Measurements from ENCODE around the gene HNF4A.

HNF4A gene

GRCh38 chr20:44420497-44420896, 65.0 kb downstream of the HNF4A start:
- no peak overlapping the region for H3K9ac ChIP-seq (ENCODE audit: low read length)
- no peak overlapping the region for H3K4me3 ChIP-seq (ENCODE audit: low read depth, low read length, poor library complexity, severe bottlenecking)
- H3F3A ChIP-seq (ENCODE audit: insufficient read depth, low read length) = no peaks in the 10 kb centered on the region
- H2AFZ ChIP-seq (ENCODE audit: low read length) = no peak overlapping the region
- H4K20me1 ChIP-seq (ENCODE audit: insufficient read depth, low read length) = no peaks in the 10 kb centered on the region
- H3K4me2 ChIP-seq (ENCODE audit: low read length) = no peak overlapping the region
- no peak for TF ChIP-seq CTCF (IDR thresholded peaks at IDR 0.05; ENCODE audit: low read length)
- no peak for TF ChIP-seq EZH2 (IDR thresholded peaks at IDR 0.05; ENCODE audit: borderline replicate concordance, low read length)
- H3K36me3 ChIP-seq (ENCODE audit: insufficient read depth, low read length) = no peaks in the 10 kb centered on the region
- no peaks in the 10 kb centered on the region for H3K9me2 ChIP-seq (ENCODE audit: low read depth, low read length)
- no peaks in the 10 kb centered on the region for H3K79me2 ChIP-seq (ENCODE audit: insufficient read depth, low read length)
- H3K9me3 ChIP-seq (ENCODE audit: low read length) = no peaks in the 10 kb centered on the region
- no peak overlapping the region for H3K27ac ChIP-seq (ENCODE audit: low read depth, low read length, poor library complexity, severe bottlenecking)
- H3K27me3 ChIP-seq (ENCODE audit: insufficient read depth, low read length) = no peaks in the 10 kb centered on the region
- no peaks in the 10 kb centered on the region for H3K4me1 ChIP-seq (ENCODE audit: insufficient read depth, low read length, severe bottlenecking)

GRCh38 chr20:44422083-44422482, 66.6 kb downstream of the HNF4A start:
- no peaks in the 10 kb centered on the region for H4K20me1 ChIP-seq (ENCODE audit: insufficient read depth, low read length)
- no peaks in the 10 kb centered on the region for H3K9me3 ChIP-seq (ENCODE audit: low read length)
- no peak overlapping the region for H2AFZ ChIP-seq (ENCODE audit: low read length)
- H3K27me3 ChIP-seq (ENCODE audit: insufficient read depth, low read length) = no peaks in the 10 kb centered on the region; the same call in 1 of the 2 replicates
- H3K9me2 ChIP-seq (ENCODE audit: low read depth, low read length) = no peaks in the 10 kb centered on the region
- no peak overlapping the region for H3K27ac ChIP-seq (ENCODE audit: low read depth, low read length, poor library complexity, severe bottlenecking)
- H3K4me2 ChIP-seq (ENCODE audit: low read length) = no peak overlapping the region
- H3K9ac ChIP-seq (ENCODE audit: low read length) = no peak overlapping the region
- H3K36me3 ChIP-seq (ENCODE audit: insufficient read depth, low read length) = no peaks in the 10 kb centered on the region
- no peaks in the 10 kb centered on the region for H3K79me2 ChIP-seq (ENCODE audit: insufficient read depth, low read length)
- H3K4me3 ChIP-seq (ENCODE audit: low read depth, low read length, poor library complexity, severe bottlenecking) = no peak overlapping the region
- no peak for TF ChIP-seq EZH2 (IDR thresholded peaks at IDR 0.05; ENCODE audit: borderline replicate concordance, low read length)
- no peak for TF ChIP-seq CTCF (IDR thresholded peaks at IDR 0.05; ENCODE audit: low read length)
- no peaks in the 10 kb centered on the region for H3F3A ChIP-seq (ENCODE audit: insufficient read depth, low read length)
- no peaks in the 10 kb centered on the region for H3K4me1 ChIP-seq (ENCODE audit: insufficient read depth, low read length, severe bottlenecking)

GRCh38 chr20:44423480-44423879, 68.0 kb downstream of the HNF4A start:
- H3K9ac ChIP-seq (ENCODE audit: low read length) = no peak overlapping the region
- H3K9me2 ChIP-seq (ENCODE audit: low read depth, low read length) = no peaks in the 10 kb centered on the region
- no peaks in the 10 kb centered on the region for H3K4me1 ChIP-seq (ENCODE audit: insufficient read depth, low read length, severe bottlenecking)
- H3K79me2 ChIP-seq (ENCODE audit: insufficient read depth, low read length) = no peaks in the 10 kb centered on the region
- no peaks in the 10 kb centered on the region for H4K20me1 ChIP-seq (ENCODE audit: insufficient read depth, low read length)
- H3K4me2 ChIP-seq (ENCODE audit: low read length) = no peak overlapping the region
- H2AFZ ChIP-seq (ENCODE audit: low read length) = no peak overlapping the region
- no peaks in the 10 kb centered on the region; the same call in none of the 2 replicates for H3K27me3 ChIP-seq (ENCODE audit: insufficient read depth, low read length)
- H3F3A ChIP-seq (ENCODE audit: insufficient read depth, low read length) = no peaks in the 10 kb centered on the region
- H3K4me3 ChIP-seq (ENCODE audit: low read depth, low read length, poor library complexity, severe bottlenecking) = no peak overlapping the region
- H3K27ac ChIP-seq (ENCODE audit: low read depth, low read length, poor library complexity, severe bottlenecking) = no peak overlapping the region
- TF ChIP-seq CTCF (IDR thresholded peaks at IDR 0.05; ENCODE audit: low read length) (no peak), EZH2 (IDR thresholded peaks at IDR 0.05; ENCODE audit: borderline replicate concordance, low read length) (no peak)
- H3K9me3 ChIP-seq (ENCODE audit: low read length) = no peaks in the 10 kb centered on the region
- no peaks in the 10 kb centered on the region for H3K36me3 ChIP-seq (ENCODE audit: insufficient read depth, low read length)

All from OCI-LY1 (cell line).